K562 (cell line): Measurements from ENCODE around the gene COL15A1. TPM values are rescaled to one million over a fixed set of nuclear protein-coding genes. Genes with fewer than 3 reads are reported as not detected.

ENCODE experiments used
- CBFA2T2 ChIP-seq: fragments of 450-650 bp; conservative IDR thresholded peaks from 2 replicates; pipeline ENCODE4 v1.6.1; 2017; ENCODE audit warnings: mild to moderate bottlenecking
- FOXK2 ChIP-seq, 2 experiments: fragments of 450-650 bp; IDR thresholded peaks in 1 of 2; conservative IDR thresholded peaks in 1 of 2; 2 replicates each; pipeline ENCODE4 v1.6.1; 2016; ENCODE audit warnings: low read depth in 2 of 2, mild to moderate bottlenecking in 1 of 2
- FOXP1 ChIP-seq: sonication (generic); formaldehyde crosslinking; IDR thresholded peaks from 2 replicates; pipeline ENCODE4 v1.8.0; 2022; ENCODE audit warnings: mild to moderate bottlenecking, missing genetic modification reagents
- HMGXB4 ChIP-seq: sonication (generic); formaldehyde crosslinking; IDR thresholded peaks from 2 replicates; pipeline ENCODE4 v1.8.1; 2023; ENCODE audit warnings: mild to moderate bottlenecking, missing genetic modification reagents
- MNT ChIP-seq, 2 experiments: fragments of 450-650 bp; conservative IDR thresholded peaks; 2 replicates each; pipeline ENCODE4 v1.6.1; 2017; ENCODE audit warnings: mild to moderate bottlenecking in 2 of 2, moderate library complexity in 2 of 2
- NR2C2 ChIP-seq, 2 experiments: fragments of 200-800 bp in 1 of 2; sonication (Bioruptor generic) in 1 of 2; sonication (generic) in 1 of 2; formaldehyde crosslinking in 1 of 2; IDR thresholded peaks; 2 replicates each; pipeline versions ENCODE4 v1.6.1 to v1.8.0; 2016 to 2022; ENCODE audit warnings: mild to moderate bottlenecking in 1 of 2, missing compliant biosample characterization in 1 of 2, missing genetic modification characterization in 1 of 2, missing genetic modification reagents in 1 of 2
- NR4A1 ChIP-seq, 2 experiments: fragments of 250-450 bp in 1 of 2; fragments of 450-650 bp in 1 of 2; sonication (Bioruptor Pico) in 1 of 2; IDR thresholded peaks; 2 replicates each; pipeline versions ENCODE4 v1.4.0 to v1.6.1; 2016 to 2020; ENCODE audit warnings: mild to moderate bottlenecking in 2 of 2, missing compliant biosample characterization in 1 of 2, missing genetic modification characterization in 1 of 2, moderate library complexity in 1 of 2
- RREB1 ChIP-seq: fragments of 250-450 bp; sonication (Bioruptor Pico); IDR thresholded peaks from 2 replicates; pipeline ENCODE4 v1.4.0; 2020
- SMAD4 ChIP-seq: fragments of 250-450 bp; sonication (Bioruptor Pico); conservative IDR thresholded peaks from 2 replicates; pipeline ENCODE4 v1.8.0; 2021; ENCODE audit warnings: inconsistent platforms, mild to moderate bottlenecking, moderate library complexity
- TAF15 ChIP-seq: fragments of 200-400 bp; formaldehyde crosslinking; IDR thresholded peaks from 2 replicates; pipeline ENCODE4 v1.6.1; 2017; ENCODE audit warnings: mild to moderate bottlenecking, low read depth, low read length, moderate library complexity
- TCF3 ChIP-seq: sonication (generic); formaldehyde crosslinking; IDR thresholded peaks from 2 replicates; pipeline ENCODE4 v1.4.0; 2020; ENCODE audit warnings: mild to moderate bottlenecking, missing genetic modification reagents
- ZBTB8A ChIP-seq: fragments of 450-650 bp; IDR thresholded peaks from 2 replicates; pipeline ENCODE4 v1.6.1; 2018; ENCODE audit warnings: mild to moderate bottlenecking, moderate library complexity; ENCODE audit not compliant: partially characterized antibody
- ZNF398 ChIP-seq: fragments of 250-450 bp; sonication (Bioruptor Pico); IDR thresholded peaks from 2 replicates; pipeline ENCODE4 v1.8.0; 2021; ENCODE audit warnings: moderate library complexity, mild to moderate bottlenecking, inconsistent platforms
- ZNF717 ChIP-seq: fragments of 250-450 bp; sonication (Bioruptor Pico); IDR thresholded peaks from 2 replicates; pipeline ENCODE4 v1.5.0; 2021
- ZNF766 ChIP-seq: fragments of 200-800 bp; sonication (Bioruptor generic); conservative IDR thresholded peaks from 2 replicates; pipeline ENCODE4 v1.6.1; 2016; ENCODE audit warnings: missing genetic modification characterization, missing compliant biosample characterization
- polyA plus RNA-seq, 8 experiments: library from polyadenylated mRNA; depleted of rRNA in 4 of 8; stranded (reverse) in 5 of 8; unstranded in 3 of 8; fragments of >200 nt; fragmentation: Nextera tagmentation in 2 of 8; fragmentation: Illumina TruSeq in 1 of 8; extraction: Ambion mirVana in 2 of 8; extraction: Trizol in 1 of 8; gene quantifications; 2 replicates each; pipeline versions ENCODE4 v1.2.1 to v1.2.3, GENCODE V29; 2011 to 2014; ENCODE audit warnings: inconsistent platforms in 1 of 8, missing spikeins in 1 of 8
- total RNA-seq, 7 experiments: library from RNA; depleted of rRNA in 6 of 7; stranded (reverse); fragments of >200 nt in 6 of 7; fragmentation: Illumina TruSeq in 2 of 7; extraction: Trizol in 2 of 7; gene quantifications; 2 replicates each; pipeline versions ENCODE4 v1.2.1 to v1.2.3, GENCODE V29; 2011 to 2021; ENCODE audit warnings: low replicate concordance in 1 of 7

COL15A1 gene
- total and polyA plus RNA-seq, 9 of the 15 experiments (the other 6 are each of a cell fraction or from before 2014, with no cell fraction given): 0.46 to 5.1 (median 2.6) TPM

GRCh38 chr9:99071313-99072039, 127.8 kb downstream of the COL15A1 start (continued):
- TF ChIP-seq RREB1: no peak
- TF ChIP-seq FOXK2 (conservative IDR thresholded peaks at IDR 0.05 in 1 of 2, IDR thresholded peaks at IDR 0.05 in 1 of 2; ENCODE audit: low read depth in 2 of 2): no peak
- no peak for TF ChIP-seq ZNF717 (CRISPR knock-in tag)
- no peak for TF ChIP-seq NR2C2 (CRISPR knock-in tag; IDR thresholded peaks at IDR 0.05)
- TF ChIP-seq NR2C2 (tag; IDR thresholded peaks at IDR 0.05): peak; percentile 55
- TF ChIP-seq TCF3 (CRISPR knock-in tag): no peak
- TF ChIP-seq MNT (conservative IDR thresholded peaks at IDR 0.05): no peak
- 0 out of 2 replicates have a peak, but pooled peaks have one; percentile 31 for TF ChIP-seq FOXP1
- no peak for TF ChIP-seq TAF15
- no peak for TF ChIP-seq ZBTB8A
- TF ChIP-seq ZNF766 (CRISPR knock-in tag): peak; percentile 78
- TF ChIP-seq ZNF398 (CRISPR knock-in tag): no peak
- no peak for TF ChIP-seq CBFA2T2
- TF ChIP-seq HMGXB4 (CRISPR knock-in tag): 0 out of 2 replicates have a peak, but pooled peaks have one; percentile 17
- peak; percentile 66; the same call in 1 of the 2 replicates for TF ChIP-seq SMAD4 (CRISPR knock-in tag)
- TF ChIP-seq NR4A1 (CRISPR knock-in tag; IDR thresholded peaks at IDR 0.05): no peak
- peak; percentile 43; the same call in 1 of the 2 replicates for TF ChIP-seq NR4A1 (tag; IDR thresholded peaks at IDR 0.05)
